ENCODE data around the gene NOVA1.

NOVA1 gene

GRCh38 chr14:26427097-26427496 is 170.7 kb downstream of the NOVA1 start:
- H3K27me3 Mint-ChIP-seq = no peaks in the 10 kb centered on the region
- H3K4me3 Mint-ChIP-seq = no peak overlapping the region
- DNase-seq (no peak), ATAC-seq (no peak)
- H3K9me3 Mint-ChIP-seq = peaks cover 3 to 8% of the 10 kb centered on the region in 2 donors
- H3K4me1 Mint-ChIP-seq = no peaks in the 10 kb centered on the region
- H3K27ac Mint-ChIP-seq = no peak overlapping the region

DNA sequence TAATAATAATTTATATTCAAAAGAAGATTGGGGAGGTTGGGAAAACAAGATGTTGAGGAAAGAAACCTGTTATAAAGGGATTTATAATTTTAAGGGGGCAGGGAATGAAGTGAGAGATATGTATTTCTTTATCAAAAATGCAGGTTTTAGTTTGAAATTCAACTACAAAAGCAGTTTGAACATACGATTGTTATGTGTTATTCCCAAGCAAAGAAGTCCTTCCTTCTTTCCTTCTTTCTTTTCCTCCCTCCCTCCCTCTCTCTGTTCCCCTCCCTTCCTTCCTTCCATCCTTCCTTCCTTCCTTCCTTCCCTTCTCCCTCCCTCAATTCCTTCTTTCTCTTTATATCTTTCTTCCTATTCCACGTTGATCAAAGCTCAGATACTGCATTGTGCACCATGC is 173.3 kb downstream of the NOVA1 start:
- Mint-ChIP-seq H3K27me3 (no peaks in the 10 kb centered on the region), H3K27ac (no peak overlapping the region), H3K4me3 (no peak overlapping the region), H3K9me3 (peaks cover 0 to 3% of the 10 kb centered on the region in 2 donors), H3K4me1 (no peaks in the 10 kb centered on the region)
- ATAC-seq = no peak
- no peak for DNase-seq

GRCh38 chr14:26415618-26416123 is 182.2 kb downstream of the NOVA1 start:
- DNase-seq (no peak), ATAC-seq (no peak)
- Mint-ChIP-seq H3K9me3 (peaks cover 0 to 19% of the 10 kb centered on the region in 2 donors), H3K27ac (no peak overlapping the region), H3K4me1 (no peaks in the 10 kb centered on the region), H3K27me3 (no peaks in the 10 kb centered on the region), H3K4me3 (no peak overlapping the region)

DNA sequence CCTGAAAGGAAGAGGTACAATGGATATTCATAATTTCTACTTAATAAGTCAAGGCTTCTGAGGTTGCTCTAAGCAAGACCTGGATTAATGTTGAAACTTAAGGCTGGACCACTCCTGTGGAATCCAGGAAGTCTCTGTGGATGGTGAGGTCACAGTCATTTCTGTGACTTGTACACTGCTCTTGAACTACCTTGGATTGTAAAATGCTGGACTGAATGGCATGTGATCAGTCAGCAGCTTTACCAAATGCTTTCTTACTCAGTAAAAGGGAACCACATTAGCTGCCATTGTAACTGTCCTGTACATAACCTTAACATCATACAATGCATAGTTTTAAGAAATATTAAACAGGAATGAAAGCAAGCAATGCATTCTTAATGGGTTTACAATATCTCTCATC is 182.9 kb downstream of the NOVA1 start:
- ATAC-seq (no peak), DNase-seq (no peak)
- H3K4me3 Mint-ChIP-seq = no peak overlapping the region
- H3K4me1 Mint-ChIP-seq = no peaks in the 10 kb centered on the region
- no peaks in the 10 kb centered on the region for H3K27me3 Mint-ChIP-seq
- no peak overlapping the region for H3K27ac Mint-ChIP-seq
- peaks cover 0 to 19% of the 10 kb centered on the region in 2 donors for H3K9me3 Mint-ChIP-seq

DNA sequence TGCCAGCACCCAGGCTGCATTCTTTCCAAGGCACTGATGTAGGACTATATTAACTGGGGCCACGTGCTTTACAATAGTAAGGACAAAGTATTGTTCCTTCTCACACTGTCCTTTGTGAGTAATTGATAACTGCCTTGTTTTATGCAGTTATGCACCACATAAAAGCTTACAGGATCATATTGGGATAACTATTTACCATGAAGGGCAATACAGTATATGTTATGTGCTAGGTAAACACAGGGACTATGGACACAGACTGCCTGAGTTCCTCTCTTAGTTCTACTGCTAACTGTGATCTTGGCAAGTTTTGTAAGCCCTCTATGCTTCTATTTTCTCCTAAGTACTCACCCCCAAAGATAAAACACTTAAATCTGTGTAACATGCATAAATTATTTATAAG is 183.7 kb downstream of the NOVA1 start:
- Mint-ChIP-seq H3K4me1 (no peaks in the 10 kb centered on the region), H3K9me3 (peaks cover 0 to 19% of the 10 kb centered on the region in 2 donors), H3K4me3 (no peak overlapping the region), H3K27me3 (no peaks in the 10 kb centered on the region), H3K27ac (no peak overlapping the region)
- ATAC-seq (no peak), DNase-seq (no peak)

GRCh38 chr14:26412421-26412820 is 185.4 kb downstream of the NOVA1 start:
- Mint-ChIP-seq H3K27ac (no peak overlapping the region), H3K4me3 (no peak overlapping the region), H3K9me3 (peaks cover 0 to 19% of the 10 kb centered on the region in 2 donors), H3K4me1 (no peaks in the 10 kb centered on the region), H3K27me3 (no peaks in the 10 kb centered on the region)
- ATAC-seq (no peak), DNase-seq (no peak)

GRCh38 chr14:26410189-26410685 is 187.6 kb downstream of the NOVA1 start:
- peaks cover 0 to 9% of the 10 kb centered on the region in 2 donors for H3K9me3 Mint-ChIP-seq
- no peak overlapping the region for H3K27ac Mint-ChIP-seq
- H3K4me3 Mint-ChIP-seq = no peak overlapping the region
- H3K4me1 Mint-ChIP-seq = no peaks in the 10 kb centered on the region
- ATAC-seq = no peak
- no peak for DNase-seq
- no peaks in the 10 kb centered on the region for H3K27me3 Mint-ChIP-seq

GRCh38 chr14:26404927-26405326 is 192.9 kb downstream of the NOVA1 start:
- Mint-ChIP-seq H3K4me3 (no peak overlapping the region), H3K27me3 (no peaks in the 10 kb centered on the region), H3K9me3 (peaks cover 4 to 13% of the 10 kb centered on the region in 2 donors), H3K27ac (no peak overlapping the region), H3K4me1 (no peaks in the 10 kb centered on the region)
- ATAC-seq (no peak), DNase-seq (no peak)

DNA sequence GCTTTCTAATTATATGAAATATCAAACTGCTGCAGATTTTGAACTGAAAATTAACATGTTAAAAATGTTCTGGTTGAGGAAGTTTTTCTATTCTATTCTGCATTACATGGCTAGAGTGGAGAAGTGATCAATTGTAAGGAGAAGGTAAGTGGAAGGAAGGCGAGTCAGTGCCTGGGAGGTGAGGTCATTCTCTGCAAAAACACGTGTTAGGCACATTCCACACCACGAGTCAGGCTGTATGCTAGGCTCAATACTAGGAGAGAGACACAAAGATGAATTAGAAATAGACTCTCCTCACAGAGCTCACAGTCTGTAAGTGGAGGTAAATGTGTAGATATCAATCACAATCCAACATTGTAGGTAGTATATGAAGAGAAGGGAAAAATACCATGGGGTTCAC is 194.1 kb downstream of the NOVA1 start:
- DNase-seq = no peak
- Mint-ChIP-seq H3K27me3 (no peaks in the 10 kb centered on the region), H3K9me3 (peaks cover 4 to 13% of the 10 kb centered on the region in 2 donors), H3K27ac (no peak overlapping the region), H3K4me1 (no peaks in the 10 kb centered on the region), H3K4me3 (no peak overlapping the region)
- ATAC-seq = no peak

- Mint-ChIP-seq H3K27me3 (no peaks in the 10 kb centered on the region), H3K27ac (no peak overlapping the region), H3K4me3 (no peak overlapping the region)
Observed at GRCh38 chr14:26402126-26402525, 195.7 kb downstream of the NOVA1 start.

GRCh38 chr14:26401179-26401968 is 196.5 kb downstream of the NOVA1 start:
- Mint-ChIP-seq H3K9me3 (peaks cover 4 to 19% of the 10 kb centered on the region in 2 donors), H3K27me3 (no peaks in the 10 kb centered on the region), H3K4me3 (no peak overlapping the region), H3K27ac (no peak overlapping the region), H3K4me1 (no peaks in the 10 kb centered on the region)
- DNase-seq (no peak), ATAC-seq (no peak)

More at GRCh38 chr14:26402126-26402525, 195.7 kb downstream of the NOVA1 start:
- Mint-ChIP-seq H3K4me1 (no peaks in the 10 kb centered on the region), H3K9me3 (peaks cover 4 to 16% of the 10 kb centered on the region in 2 donors)
- DNase-seq (no peak), ATAC-seq (no peak)

DNA sequence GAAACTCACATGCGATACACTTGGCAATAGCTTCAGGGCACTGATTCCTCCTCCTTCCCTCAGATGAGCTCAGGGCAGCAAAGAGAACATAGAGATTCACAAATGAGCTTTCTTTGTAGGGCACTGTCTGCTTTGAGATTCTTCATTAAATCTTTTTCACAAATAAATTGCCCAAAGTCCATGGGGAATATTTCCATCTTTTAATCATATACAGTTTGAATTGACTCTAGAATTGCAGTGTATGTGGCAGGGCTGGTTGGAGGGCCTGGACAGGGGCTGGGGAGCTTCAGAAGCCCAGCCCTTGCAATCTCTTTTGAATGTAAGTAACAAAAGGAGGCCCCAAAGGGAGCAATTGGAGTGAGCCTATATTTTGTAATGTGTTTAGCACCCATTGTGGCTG is 197.5 kb downstream of the NOVA1 start:
- H3K4me3 Mint-ChIP-seq = no peak overlapping the region
- DNase-seq (no peak), ATAC-seq (no peak)
- H3K27me3 Mint-ChIP-seq = no peaks in the 10 kb centered on the region
- H3K27ac Mint-ChIP-seq = no peak overlapping the region
- peaks cover 4 to 19% of the 10 kb centered on the region in 2 donors for H3K9me3 Mint-ChIP-seq
- no peaks in the 10 kb centered on the region for H3K4me1 Mint-ChIP-seq

- Mint-ChIP-seq H3K9me3 (peaks cover 0 to 14% of the 10 kb centered on the region in 2 donors), H3K4me3 (no peak overlapping the region), H3K27me3 (no peaks in the 10 kb centered on the region), H3K4me1 (no peaks in the 10 kb centered on the region), H3K27ac (no peak overlapping the region)
- no peak for DNase-seq
- no peak for ATAC-seq
Observed at GRCh38 chr14:26398616-26399015, 199.2 kb downstream of the NOVA1 start.
